Esophagus squamous epithelium (tissue), 4 donors: ENCODE results near the gene ZNF319.

Experiments
- POLR2A ChIP-seq, 4 donors: fragments of 450-650 bp; IDR thresholded peaks; one replicate each; pipeline ENCODE4 v1.6.1; 2017; ENCODE audit warnings: antibody characterized with exemption in 4 of 4, mild to moderate bottlenecking in 4 of 4, moderate library complexity in 3 of 4
- TF ChIP-seq, protein P1 (sequence below), 6 experiments: fragments of 450-650 bp in 4 of 6; fragments of 200-600 bp in 2 of 6; sonication (generic) in 2 of 6; IDR thresholded peaks; one replicate each; pipeline ENCODE4 v1.5.1; 2016 to 2019; ENCODE audit warnings: antibody characterized with exemption in 6 of 6, mild to moderate bottlenecking in 4 of 6, moderate library complexity in 4 of 6

DNA sequence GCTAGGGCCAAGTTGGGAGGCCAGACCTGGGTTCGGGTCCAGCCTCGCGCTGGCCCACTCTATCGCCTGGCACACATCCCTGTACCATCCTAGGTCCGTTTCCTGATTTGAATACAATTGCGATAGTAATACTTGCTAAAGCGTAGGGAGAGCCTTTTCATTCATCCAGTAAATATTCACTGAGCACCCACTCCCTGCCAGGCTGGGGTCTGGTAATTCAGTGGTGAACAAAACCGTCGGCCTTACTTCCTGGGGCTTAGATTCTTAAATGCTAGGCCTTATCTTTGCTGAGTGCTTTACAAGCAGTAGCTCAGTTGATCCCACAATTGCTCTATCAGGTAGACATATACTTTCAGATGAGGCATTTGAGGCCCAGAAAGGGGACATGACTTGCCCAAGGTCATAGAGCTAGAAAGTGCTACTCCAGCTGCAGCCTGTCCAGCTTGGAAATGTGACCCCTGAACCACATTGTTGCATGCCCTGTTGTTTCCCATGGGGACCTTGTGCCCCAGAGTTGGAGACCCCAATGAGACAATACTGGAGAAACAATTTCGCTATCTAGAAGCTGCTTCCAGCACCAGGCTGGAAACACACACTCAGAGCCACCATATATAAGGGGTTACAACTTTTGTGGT lies 1.4 kb upstream of the ZNF319 start:
- TF ChIP-seq, protein P1, sequence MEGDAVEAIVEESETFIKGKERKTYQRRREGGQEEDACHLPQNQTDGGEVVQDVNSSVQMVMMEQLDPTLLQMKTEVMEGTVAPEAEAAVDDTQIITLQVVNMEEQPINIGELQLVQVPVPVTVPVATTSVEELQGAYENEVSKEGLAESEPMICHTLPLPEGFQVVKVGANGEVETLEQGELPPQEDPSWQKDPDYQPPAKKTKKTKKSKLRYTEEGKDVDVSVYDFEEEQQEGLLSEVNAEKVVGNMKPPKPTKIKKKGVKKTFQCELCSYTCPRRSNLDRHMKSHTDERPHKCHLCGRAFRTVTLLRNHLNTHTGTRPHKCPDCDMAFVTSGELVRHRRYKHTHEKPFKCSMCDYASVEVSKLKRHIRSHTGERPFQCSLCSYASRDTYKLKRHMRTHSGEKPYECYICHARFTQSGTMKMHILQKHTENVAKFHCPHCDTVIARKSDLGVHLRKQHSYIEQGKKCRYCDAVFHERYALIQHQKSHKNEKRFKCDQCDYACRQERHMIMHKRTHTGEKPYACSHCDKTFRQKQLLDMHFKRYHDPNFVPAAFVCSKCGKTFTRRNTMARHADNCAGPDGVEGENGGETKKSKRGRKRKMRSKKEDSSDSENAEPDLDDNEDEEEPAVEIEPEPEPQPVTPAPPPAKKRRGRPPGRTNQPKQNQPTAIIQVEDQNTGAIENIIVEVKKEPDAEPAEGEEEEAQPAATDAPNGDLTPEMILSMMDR (IDR thresholded peaks at IDR 0.05) = no peak
- no peak for TF ChIP-seq POLR2A (IDR thresholded peaks at IDR 0.05)
